Measurements from ENCODE around the gene CTAG2. TPM values are rescaled to one million over a fixed set of nuclear protein-coding genes. Genes with fewer than 3 reads are reported as not detected.

CTAG2 gene
- total RNA-seq, 1 experiment from 2014 or later: not detected

- no peak for TF ChIP-seq ZNF416 (CRISPR knock-in tag; IDR thresholded peaks at IDR 0.05)
- no peak for TF ChIP-seq JAZF1 (CRISPR knock-in tag; IDR thresholded peaks at IDR 0.05)
- no peak for TF ChIP-seq AR (CRISPR knock-in tag; IDR thresholded peaks at IDR 0.05)
- no peak for TF ChIP-seq MYBL2 (CRISPR knock-in tag; IDR thresholded peaks at IDR 0.05)
- TF ChIP-seq ZNF263 (CRISPR knock-in tag; IDR thresholded peaks at IDR 0.05; ENCODE audit: low read depth): no peak
- TF ChIP-seq SMAD3 (CRISPR knock-in tag; IDR thresholded peaks at IDR 0.05; ENCODE audit: borderline replicate concordance): no peak
- TF ChIP-seq NFYB (CRISPR knock-in tag; conservative IDR thresholded peaks at IDR 0.05; ENCODE audit: low read depth): no peak
- no peak for TF ChIP-seq E2F1 (CRISPR knock-in tag; IDR thresholded peaks at IDR 0.05)
- no peak for TF ChIP-seq ZNF219 (CRISPR knock-in tag; IDR thresholded peaks at IDR 0.05; ENCODE audit: borderline replicate concordance)
- TF ChIP-seq SOX15 (CRISPR knock-in tag; IDR thresholded peaks at IDR 0.05): no peak
- no peak for TF ChIP-seq HMGXB4 (CRISPR knock-in tag; IDR thresholded peaks at IDR 0.05)
- no peak for TF ChIP-seq NR1H2 (CRISPR knock-in tag; IDR thresholded peaks at IDR 0.05)
- TF ChIP-seq IRF2 (CRISPR knock-in tag; IDR thresholded peaks at IDR 0.05; ENCODE audit: borderline replicate concordance, low read depth): no peak
- no peak for TF ChIP-seq E2F5 (CRISPR knock-in tag; IDR thresholded peaks at IDR 0.05)
- no peak for TF ChIP-seq ZNF281 (CRISPR knock-in tag; IDR thresholded peaks at IDR 0.05)
- TF ChIP-seq PRDM15 (CRISPR knock-in tag; IDR thresholded peaks at IDR 0.05): no peak
- no peak for TF ChIP-seq CTCF (IDR thresholded peaks at IDR 0.05)
- no peak for TF ChIP-seq USF1 (CRISPR knock-in tag; IDR thresholded peaks at IDR 0.05)
- DNase-seq (ENCODE audit: low spot score) (no peak), ATAC-seq (no peak)
- no peak overlapping the region for H3K4me3 Mint-ChIP-seq
- H3K36me3 Mint-ChIP-seq: no peaks in the 10 kb centered on the region
- peaks cover 4% of the 10 kb centered on the region; the same call in 1 of the 2 replicates for H3K9me3 Mint-ChIP-seq
- ChIA-PET CTCF (no interaction called here), POLR2A (no interaction called here)
- H3K27ac Mint-ChIP-seq: no peak overlapping the region
- no peaks in the 10 kb centered on the region for H3K27me3 Mint-ChIP-seq (ENCODE audit: low read depth)
- H3K4me1 Mint-ChIP-seq: no peaks in the 10 kb centered on the region
Measured at GRCh38 chrX:154655346-154655745, 2.0 kb upstream of the CTAG2 start.
